Loucy (cell line): ENCODE data around the gene LPCAT2.

Experiments used
- H2AFZ ChIP-seq: fragments of 200-600 bp; sonication (generic); 2 replicates; pipeline ENCODE4 v1.6.0; 2016; ENCODE audit warnings: antibody characterized with exemption, mild to moderate bottlenecking, low read length, moderate library complexity
- H3F3A ChIP-seq: fragments of 200-600 bp; 2 replicates; pipeline ENCODE4 v1.6.0; 2016; ENCODE audit warnings: antibody characterized with exemption, low read depth, mild to moderate bottlenecking
- H3K27me3 ChIP-seq: fragments of 200-600 bp; sonication (generic); 2 replicates; pipeline ENCODE4 v1.6.1; 2014; ENCODE audit warnings: low read length, mild to moderate bottlenecking; ENCODE audit not compliant: insufficient read depth, poor library complexity, severe bottlenecking
- H3K36me3 ChIP-seq: fragments of 200-600 bp; sonication (generic); 2 replicates; pipeline ENCODE4 v1.6.1; 2016; ENCODE audit warnings: low read length; ENCODE audit not compliant: insufficient read depth
- H3K4me1 ChIP-seq: fragments of 200-600 bp; sonication (generic); 2 replicates; pipeline ENCODE4 v1.5.1; 2014; ENCODE audit warnings: low read length, mild to moderate bottlenecking; ENCODE audit not compliant: insufficient read depth, poor library complexity, severe bottlenecking
- H3K4me2 ChIP-seq: fragments of 200-600 bp; sonication (generic); 2 replicates; pipeline ENCODE4 v1.6.0; 2014; ENCODE audit warnings: antibody characterized with exemption, low read length, low read depth, mild to moderate bottlenecking; ENCODE audit not compliant: poor library complexity, severe bottlenecking
- H3K4me3 ChIP-seq: fragments of 200-600 bp; sonication (generic); 2 replicates; pipeline ENCODE4 v1.5.1; 2014; ENCODE audit warnings: low read length, mild to moderate bottlenecking, mixed read lengths; ENCODE audit not compliant: poor library complexity, severe bottlenecking
- H3K79me2 ChIP-seq: fragments of 200-600 bp; sonication (generic); 2 replicates; pipeline ENCODE4 v1.6.1; 2014; ENCODE audit warnings: low read length; ENCODE audit not compliant: insufficient read depth
- H3K9ac ChIP-seq: fragments of 200-600 bp; sonication (generic); 2 replicates; pipeline ENCODE4 v1.6.0; 2014; ENCODE audit warnings: mild to moderate bottlenecking, low read depth, low read length, moderate library complexity; ENCODE audit not compliant: poor library complexity, severe bottlenecking
- H3K9me2 ChIP-seq: fragments of 200-600 bp; sonication (generic); replicated peaks from 2 replicates; pipeline ENCODE4 v1.6.1; 2016; ENCODE audit warnings: low read depth, low read length, mixed read lengths
- H3K9me3 ChIP-seq: fragments of 200-600 bp; sonication (generic); 2 replicates; pipeline ENCODE4 v1.6.1; 2014; ENCODE audit warnings: mild to moderate bottlenecking, antibody characterized with exemption, low read length, low read depth; ENCODE audit not compliant: insufficient read depth
- H4K20me1 ChIP-seq: fragments of 200-600 bp; sonication (generic); 2 replicates; pipeline ENCODE4 v1.6.0; 2014; ENCODE audit warnings: antibody characterized with exemption, low read length, mild to moderate bottlenecking; ENCODE audit not compliant: insufficient read depth, poor library complexity, severe bottlenecking
- CTCF ChIP-seq: fragments of 200-600 bp; sonication (generic); conservative IDR thresholded peaks from 2 replicates; pipeline ENCODE4 v1.5.1; 2014; ENCODE audit warnings: mild to moderate bottlenecking, antibody characterized with exemption, low read length
- EZH2phosphoT487 ChIP-seq: fragments of 200-600 bp; IDR thresholded peaks from 2 replicates; pipeline ENCODE4 v1.6.1; 2018; ENCODE audit warnings: antibody characterized with exemption, mild to moderate bottlenecking, moderate library complexity, borderline replicate concordance

LPCAT2 gene

DNA sequence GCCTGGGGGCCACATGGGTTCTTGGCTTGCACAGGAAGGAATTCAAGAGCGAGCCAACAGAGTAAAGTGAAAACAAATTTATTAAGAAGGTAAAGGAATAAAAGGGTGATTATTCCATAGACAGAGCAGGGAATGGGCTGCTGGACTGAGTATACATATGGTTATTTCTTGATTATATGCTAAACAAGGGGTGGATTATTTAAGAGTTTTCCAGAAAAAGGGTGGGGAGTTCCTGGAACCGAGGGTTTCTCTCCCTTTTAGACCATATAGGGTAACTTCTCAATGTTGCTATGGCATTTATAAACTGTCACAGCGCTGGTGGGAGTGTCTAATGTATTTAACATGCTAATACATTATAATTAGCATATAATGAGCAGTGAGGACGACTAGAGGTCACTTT, 27.8 kb upstream of the LPCAT2 start:
- Histone ChIP-seq H3K4me2 (no peak overlapping the region), H3K9ac (no peak overlapping the region), H3K36me3 (no peaks in the 10 kb centered on the region), H2AFZ (no peak overlapping the region), H3F3A (no peaks in the 10 kb centered on the region), H3K79me2 (no peaks in the 10 kb centered on the region), H3K9me3 (no peaks in the 10 kb centered on the region), H3K4me3 (no peak overlapping the region), H3K27me3 (no peaks in the 10 kb centered on the region), H3K9me2 (no peaks in the 10 kb centered on the region), H3K4me1 (no peaks in the 10 kb centered on the region), H4K20me1 (no peaks in the 10 kb centered on the region)
- TF ChIP-seq EZH2phosphoT487 (no peak), CTCF (no peak)

DNA sequence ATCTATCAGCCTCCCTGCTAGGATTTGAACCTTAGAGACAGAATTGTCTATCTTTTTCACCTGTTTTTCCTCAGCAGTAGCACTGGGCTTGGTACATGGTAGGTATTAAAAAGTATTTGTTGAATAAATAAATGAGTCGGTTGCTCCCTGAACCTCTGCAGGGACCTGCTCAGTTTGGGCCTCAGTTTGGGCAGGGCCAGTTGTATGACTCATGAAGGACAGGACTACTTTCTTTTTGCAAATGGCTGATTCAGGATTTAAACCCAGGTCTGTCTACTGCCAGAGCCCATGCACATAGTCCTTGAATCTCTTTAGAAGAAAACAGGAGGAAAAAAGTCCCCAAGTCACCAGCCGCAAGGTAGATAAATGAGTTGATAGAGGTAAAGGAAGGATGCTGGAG, 26.8 kb upstream of the LPCAT2 start:
- H3K9ac ChIP-seq, result no peak overlapping the region
- H3K27me3 ChIP-seq, result no peaks in the 10 kb centered on the region
- H3K9me2 ChIP-seq, result no peaks in the 10 kb centered on the region
- no peaks in the 10 kb centered on the region for H3K9me3 ChIP-seq
- H3K4me3 ChIP-seq, result no peak overlapping the region
- no peak overlapping the region for H3K4me2 ChIP-seq
- H2AFZ ChIP-seq, result no peak overlapping the region
- no peaks in the 10 kb centered on the region for H4K20me1 ChIP-seq
- no peaks in the 10 kb centered on the region for H3K4me1 ChIP-seq
- no peaks in the 10 kb centered on the region for H3K36me3 ChIP-seq
- H3K79me2 ChIP-seq, result no peaks in the 10 kb centered on the region
- TF ChIP-seq CTCF (no peak), EZH2phosphoT487 (no peak)
- no peaks in the 10 kb centered on the region for H3F3A ChIP-seq

- Histone ChIP-seq H3K4me1 (no peaks in the 10 kb centered on the region), H3K27me3 (no peaks in the 10 kb centered on the region), H3K4me2 (no peak overlapping the region), H3K4me3 (no peak overlapping the region), H3K9me2 (no peaks in the 10 kb centered on the region), H3K9me3 (no peaks in the 10 kb centered on the region), H3K36me3 (no peaks in the 10 kb centered on the region), H3K79me2 (no peaks in the 10 kb centered on the region), H3F3A (no peaks in the 10 kb centered on the region), H4K20me1 (no peaks in the 10 kb centered on the region), H3K9ac (no peak overlapping the region), H2AFZ (no peak overlapping the region)
- TF ChIP-seq CTCF, result no peak
- TF ChIP-seq EZH2phosphoT487, result no peak
Measured at GRCh38 chr16:55487048-55487803, 21.6 kb upstream of the LPCAT2 start.
